GM23248 (cell line): Measurements from ENCODE around the gene ALOX5. TPM values are rescaled to one million over a fixed set of nuclear protein-coding genes. Genes with fewer than 3 reads are reported as not detected.

ENCODE experiments used
- DNase-seq: peaks from one replicate; pipeline ENCODE4 v3.0.0-alpha.2; 2015
- H2AFZ ChIP-seq: fragments of 200-600 bp; sonication (generic); 2 replicates; pipeline ENCODE4 v1.6.1; 2016; ENCODE audit warnings: antibody characterized with exemption
- H3F3A ChIP-seq: fragments of 200-600 bp; sonication (generic); 2 replicates; pipeline ENCODE4 v1.6.1; 2016; ENCODE audit warnings: mild to moderate bottlenecking, antibody characterized with exemption, mixed run types; ENCODE audit not compliant: insufficient read depth
- H3K27ac ChIP-seq: fragments of 200-600 bp; sonication (generic); 2 replicates; pipeline ENCODE4 v1.5.1; 2016; ENCODE audit warnings: mild to moderate bottlenecking
- H3K27me3 ChIP-seq: fragments of 200-600 bp; sonication (generic); replicated peaks from 2 replicates; pipeline ENCODE4 v1.6.1; 2016; ENCODE audit warnings: mild to moderate bottlenecking; ENCODE audit not compliant: insufficient read depth
- H3K36me3 ChIP-seq: fragments of 200-600 bp; sonication (generic); 2 replicates; pipeline ENCODE4 v1.6.1; 2016; ENCODE audit warnings: low read depth, mild to moderate bottlenecking
- H3K4me1 ChIP-seq: fragments of 200-600 bp; sonication (generic); 2 replicates; pipeline ENCODE4 v1.6.1; 2016; ENCODE audit warnings: mild to moderate bottlenecking; ENCODE audit not compliant: insufficient read depth
- H3K4me2 ChIP-seq: fragments of 200-600 bp; sonication (generic); one replicate; pipeline ENCODE4 v1.6.1; 2016; ENCODE audit warnings: mild to moderate bottlenecking; ENCODE audit not compliant: unreplicated experiment
- H3K4me3 ChIP-seq: fragments of 200-600 bp; sonication (generic); 2 replicates; pipeline ENCODE4 v1.5.1; 2016; ENCODE audit warnings: mild to moderate bottlenecking
- H3K79me2 ChIP-seq: fragments of 200-600 bp; sonication (generic); 2 replicates; pipeline ENCODE4 v1.6.1; 2016; ENCODE audit warnings: mild to moderate bottlenecking; ENCODE audit not compliant: insufficient read depth
- H3K9ac ChIP-seq: fragments of 200-600 bp; sonication (generic); 2 replicates; pipeline ENCODE4 v1.6.1; 2016; ENCODE audit warnings: mild to moderate bottlenecking
- H3K9me2 ChIP-seq: fragments of 200-600 bp; sonication (generic); 2 replicates; pipeline ENCODE4 v1.6.1; 2016; ENCODE audit warnings: mixed run types, mild to moderate bottlenecking, moderate library complexity; ENCODE audit not compliant: insufficient read depth
- H3K9me3 ChIP-seq: fragments of 200-600 bp; sonication (generic); one replicate; pipeline ENCODE4 v1.6.1; 2017; ENCODE audit warnings: low read depth
- H4K20me1 ChIP-seq: fragments of 200-600 bp; sonication (generic); 2 replicates; pipeline ENCODE4 v1.6.0; 2016; ENCODE audit not compliant: insufficient read depth
- EZH2 ChIP-seq: fragments of 200-600 bp; sonication (generic); IDR thresholded peaks from 2 replicates; pipeline ENCODE4 v1.6.1; 2018; ENCODE audit warnings: antibody characterized with exemption, mild to moderate bottlenecking; ENCODE audit not compliant: insufficient read depth, poor library complexity, severe bottlenecking
- EZH2phosphoT487 ChIP-seq: fragments of 200-600 bp; sonication (generic); IDR thresholded peaks from 2 replicates; pipeline ENCODE4 v1.6.1; 2018; ENCODE audit warnings: antibody characterized with exemption, moderate library complexity, mild to moderate bottlenecking, low read depth; ENCODE audit not compliant: insufficient read depth
- WGBS, 2 experiments: methylation state at CpG; one replicate each; pipeline ENCODE4 v1.1.6; 2015 to 2017; ENCODE audit warnings: low lambda C conversion rate in 2 of 2, low coverage in 1 of 2; ENCODE audit errors: missing lambda C conversion rate in 2 of 2; 5-methylcytosine and 5-hydroxymethylcytosine counted together
- in situ Hi-C: fragments of 300-500 bp; cut with MboI; formaldehyde crosslinking; loops from 2 replicates; pipeline ENCODE4 v1.15.0; 2020
- polyA plus RNA-seq: library from polyadenylated mRNA; unstranded; fragments of >200 nt; fragmentation: Nextera tagmentation; extraction: Ambion mirVana; gene quantifications from 2 replicates; pipeline ENCODE4 v1.2.1, GENCODE V29; 2016
- total RNA-seq: library from RNA; depleted of rRNA; stranded (reverse); fragments of >200 nt; shearing (Covaris generic); gene quantifications from 2 replicates; pipeline ENCODE4 v1.2.3, GENCODE V29; 2014

ALOX5 gene
- total and polyA plus RNA-seq, 2 experiments from 2014 or later: not detected

- in situ Hi-C loops: no loop called here
- H3K4me1 ChIP-seq: no peaks in the 10 kb centered on the region
Observed at GRCh38 chr10:45453639-45454255, 79.7 kb downstream of the ALOX5 start.

GRCh38 chr10:45454262-45454661, 80.2 kb downstream of the ALOX5 start:
- H4K20me1 ChIP-seq: no peaks in the 10 kb centered on the region
- no peak overlapping the region for H3K27ac ChIP-seq
- H3K9me2 ChIP-seq: no peaks in the 10 kb centered on the region
- no peak overlapping the region for H3K9ac ChIP-seq
- H3K4me3 ChIP-seq: no peak overlapping the region
- H2AFZ ChIP-seq: no peak overlapping the region
- DNase-seq: no peak
- TF ChIP-seq EZH2phosphoT487: no peak
- no peak for TF ChIP-seq EZH2
- in situ Hi-C loops: no loop called here
- H3K4me1 ChIP-seq: no peaks in the 10 kb centered on the region
- H3K27me3 ChIP-seq: no peaks in the 10 kb centered on the region
- H3K36me3 ChIP-seq: 0 out of 2 replicates have a peak, but pooled peaks cover 3% of the 10 kb centered on the region
- no peaks in the 10 kb centered on the region for H3F3A ChIP-seq
- H3K9me3 ChIP-seq: no peaks in the 10 kb centered on the region
- no peak overlapping the region for H3K4me2 ChIP-seq
- H3K79me2 ChIP-seq: no peaks in the 10 kb centered on the region
- WGBS, 2 experiments: 61 to 63% methylated on average over 9 of the region's 9 CpGs

More at GRCh38 chr10:45453639-45454255, 79.7 kb downstream of the ALOX5 start:
- H3K9me3 ChIP-seq: no peaks in the 10 kb centered on the region
- H4K20me1 ChIP-seq: no peaks in the 10 kb centered on the region
- TF ChIP-seq EZH2phosphoT487 (no peak), EZH2 (no peak)
- no peaks in the 10 kb centered on the region for H3K79me2 ChIP-seq
- WGBS, 2 experiments: 73 to 83% methylated on average over 9 of the region's 9 CpGs
- H2AFZ ChIP-seq: no peak overlapping the region
- no peak overlapping the region for H3K4me3 ChIP-seq
- H3K27me3 ChIP-seq: no peaks in the 10 kb centered on the region
- no peak for DNase-seq
- no peaks in the 10 kb centered on the region for H3F3A ChIP-seq
- H3K9ac ChIP-seq: no peak overlapping the region
- 0 out of 2 replicates have a peak, but pooled peaks cover 3% of the 10 kb centered on the region for H3K36me3 ChIP-seq
- H3K27ac ChIP-seq: no peak overlapping the region
- no peaks in the 10 kb centered on the region for H3K9me2 ChIP-seq
- H3K4me2 ChIP-seq: no peak overlapping the region

GRCh38 chr10:45454859-45455258, 80.8 kb downstream of the ALOX5 start:
- WGBS, 2 experiments: 64 to 81% methylated on average over 3 of the region's 3 CpGs
- H3F3A ChIP-seq: no peaks in the 10 kb centered on the region
- no peak overlapping the region for H2AFZ ChIP-seq
- no peak overlapping the region for H3K27ac ChIP-seq
- H3K9me2 ChIP-seq: no peaks in the 10 kb centered on the region
- no peak for DNase-seq
- in situ Hi-C loops: no loop called here
- H3K27me3 ChIP-seq: no peaks in the 10 kb centered on the region
- TF ChIP-seq EZH2phosphoT487 (no peak), EZH2 (no peak)
- no peak overlapping the region for H3K9ac ChIP-seq
- H3K36me3 ChIP-seq: 0 out of 2 replicates have a peak, but pooled peaks cover 3% of the 10 kb centered on the region
- H3K4me1 ChIP-seq: no peaks in the 10 kb centered on the region
- H3K9me3 ChIP-seq: no peaks in the 10 kb centered on the region
- H3K4me3 ChIP-seq: no peak overlapping the region
- H4K20me1 ChIP-seq: no peaks in the 10 kb centered on the region
- no peaks in the 10 kb centered on the region for H3K79me2 ChIP-seq
- no peak overlapping the region for H3K4me2 ChIP-seq

- WGBS, 2 experiments: 66 to 69% methylated on average over 7 of the region's 7 CpGs
- DNase-seq: no peak
- TF ChIP-seq EZH2 (no peak), EZH2phosphoT487 (no peak)
- Histone ChIP-seq H3K27me3 (no peaks in the 10 kb centered on the region), H3K36me3 (0 out of 2 replicates have a peak, but pooled peaks cover 3% of the 10 kb centered on the region), H3K9me3 (no peaks in the 10 kb centered on the region), H3K27ac (no peak overlapping the region), H3K4me3 (no peak overlapping the region), H4K20me1 (no peaks in the 10 kb centered on the region), H3K9ac (no peak overlapping the region), H3K9me2 (no peaks in the 10 kb centered on the region), H3K79me2 (no peaks in the 10 kb centered on the region), H3K4me1 (no peaks in the 10 kb centered on the region), H3K4me2 (no peak overlapping the region), H2AFZ (no peak overlapping the region), H3F3A (no peaks in the 10 kb centered on the region)
- in situ Hi-C loops: no loop called here
Observed at GRCh38 chr10:45456233-45456632, 82.2 kb downstream of the ALOX5 start.
